Hepatocyte (in vitro differentiated cells): ENCODE results near the gene CARMIL1. TPM values are rescaled to one million over a fixed set of nuclear protein-coding genes. Genes with fewer than 3 reads are reported as not detected.

Experiments used
- DNase-seq: peaks from one replicate; pipeline ENCODE4 v3.0.0-alpha.2; 2016; ENCODE audit warnings: low spot score
- H2AFZ ChIP-seq: fragments of 200-600 bp; sonication (generic); 2 replicates; pipeline ENCODE4 v1.6.0; 2016; ENCODE audit warnings: antibody characterized with exemption, mild to moderate bottlenecking
- H3K27ac ChIP-seq: fragments of 200-600 bp; sonication (generic); 2 replicates; pipeline ENCODE4 v1.5.1; 2016; ENCODE audit warnings: mild to moderate bottlenecking
- H3K27me3 ChIP-seq: fragments of 200-600 bp; sonication (generic); 2 replicates; pipeline ENCODE4 v1.6.1; 2016
- H3K36me3 ChIP-seq: fragments of 200-600 bp; sonication (generic); replicated peaks from 2 replicates; pipeline ENCODE4 v1.5.1; 2016; ENCODE audit warnings: low read depth; ENCODE audit not compliant: insufficient read depth
- H3K4me1 ChIP-seq: fragments of 200-600 bp; sonication (generic); 2 replicates; pipeline ENCODE4 v1.5.1; 2016; ENCODE audit warnings: mild to moderate bottlenecking, moderate library complexity; ENCODE audit not compliant: insufficient read depth
- H3K4me2 ChIP-seq: fragments of 200-600 bp; sonication (generic); 2 replicates; pipeline ENCODE4 v1.6.0; 2016
- H3K4me3 ChIP-seq: fragments of 200-600 bp; sonication (generic); 2 replicates; pipeline ENCODE4 v1.5.1; 2016; ENCODE audit warnings: mild to moderate bottlenecking
- H3K79me2 ChIP-seq: fragments of 200-600 bp; sonication (generic); 2 replicates; pipeline ENCODE4 v1.6.0; 2017; ENCODE audit warnings: mild to moderate bottlenecking
- H3K9me2 ChIP-seq: fragments of 200-600 bp; sonication (generic); replicated peaks from 2 replicates; pipeline ENCODE4 v1.6.0; 2017; ENCODE audit warnings: mild to moderate bottlenecking; ENCODE audit not compliant: insufficient read depth
- H3K9me3 ChIP-seq: fragments of 200-600 bp; sonication (generic); 2 replicates; pipeline ENCODE4 v1.5.1; 2016; ENCODE audit warnings: low read depth, mild to moderate bottlenecking
- H4K20me1 ChIP-seq: fragments of 200-600 bp; sonication (generic); 2 replicates; pipeline ENCODE4 v1.6.0; 2016; ENCODE audit warnings: mild to moderate bottlenecking; ENCODE audit not compliant: insufficient read depth, poor library complexity, severe bottlenecking
- EZH2 ChIP-seq: fragments of 200-600 bp; sonication (generic); IDR thresholded peaks from 2 replicates; pipeline ENCODE4 v1.6.1; 2016; ENCODE audit warnings: antibody characterized with exemption, mild to moderate bottlenecking, borderline replicate concordance
- EZH2phosphoT487 ChIP-seq: fragments of 200-600 bp; sonication (generic); IDR thresholded peaks from one replicate; pipeline ENCODE4 v1.6.1; 2018; ENCODE audit warnings: antibody characterized with exemption, mild to moderate bottlenecking, low read depth, moderate library complexity; ENCODE audit not compliant: unreplicated experiment, severe bottlenecking
- WGBS: methylation state at CpG from one replicate; pipeline ENCODE4 v1.1.6; 2016; ENCODE audit warnings: low lambda C conversion rate; ENCODE audit errors: missing lambda C conversion rate; 5-methylcytosine and 5-hydroxymethylcytosine counted together
- polyA plus RNA-seq: library from polyadenylated mRNA; unstranded; fragments of >200 nt; fragmentation: Nextera tagmentation; extraction: Ambion mirVana; gene quantifications from 2 replicates; pipeline ENCODE4 v1.2.1, GENCODE V29; 2016
- small RNA-seq: library from RNA; depleted of rRNA; stranded (forward); fragments of <200 nt; gene quantifications from one replicate; pipeline ENCODE3, GENCODE V24; 2014
- total RNA-seq: library from RNA; depleted of rRNA; stranded (reverse); fragments of >200 nt; gene quantifications from 2 replicates; pipeline ENCODE4 v1.2.3, GENCODE V29; 2014
- TF ChIP-seq, protein P1 (sequence below): fragments of 200-600 bp; sonication (generic); IDR thresholded peaks from 2 replicates; pipeline ENCODE4 v1.5.1; 2016; ENCODE audit warnings: antibody characterized with exemption, mild to moderate bottlenecking; ENCODE audit not compliant: poor library complexity

Gene CARMIL1
- total and polyA plus RNA-seq, 2 experiments from 2014 or later = 19.5 to 40.6 TPM

DNA sequence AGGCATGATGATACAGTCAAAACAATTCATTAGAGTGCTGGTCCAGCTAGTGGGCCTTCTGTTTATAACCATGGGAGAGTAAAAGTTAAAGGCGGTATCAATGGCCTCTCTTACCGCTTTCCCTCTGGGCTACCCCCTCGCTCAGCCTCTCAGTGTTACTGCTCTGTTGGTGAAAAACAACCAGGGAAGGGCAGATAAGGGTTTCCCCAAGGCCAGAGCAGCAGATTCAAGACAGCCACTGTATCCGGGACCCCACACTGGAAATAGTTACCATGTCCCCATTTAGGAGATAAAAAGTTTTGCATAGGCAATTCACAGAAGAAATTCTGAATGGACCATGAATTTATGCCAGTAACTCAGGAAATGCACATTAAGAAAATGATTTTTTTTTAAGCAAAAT lies 386.3 kb downstream of the CARMIL1 start:
- TF ChIP-seq EZH2phosphoT487 (no peak), EZH2 (no peak)
- TF ChIP-seq, protein P1, sequence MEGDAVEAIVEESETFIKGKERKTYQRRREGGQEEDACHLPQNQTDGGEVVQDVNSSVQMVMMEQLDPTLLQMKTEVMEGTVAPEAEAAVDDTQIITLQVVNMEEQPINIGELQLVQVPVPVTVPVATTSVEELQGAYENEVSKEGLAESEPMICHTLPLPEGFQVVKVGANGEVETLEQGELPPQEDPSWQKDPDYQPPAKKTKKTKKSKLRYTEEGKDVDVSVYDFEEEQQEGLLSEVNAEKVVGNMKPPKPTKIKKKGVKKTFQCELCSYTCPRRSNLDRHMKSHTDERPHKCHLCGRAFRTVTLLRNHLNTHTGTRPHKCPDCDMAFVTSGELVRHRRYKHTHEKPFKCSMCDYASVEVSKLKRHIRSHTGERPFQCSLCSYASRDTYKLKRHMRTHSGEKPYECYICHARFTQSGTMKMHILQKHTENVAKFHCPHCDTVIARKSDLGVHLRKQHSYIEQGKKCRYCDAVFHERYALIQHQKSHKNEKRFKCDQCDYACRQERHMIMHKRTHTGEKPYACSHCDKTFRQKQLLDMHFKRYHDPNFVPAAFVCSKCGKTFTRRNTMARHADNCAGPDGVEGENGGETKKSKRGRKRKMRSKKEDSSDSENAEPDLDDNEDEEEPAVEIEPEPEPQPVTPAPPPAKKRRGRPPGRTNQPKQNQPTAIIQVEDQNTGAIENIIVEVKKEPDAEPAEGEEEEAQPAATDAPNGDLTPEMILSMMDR = no peak
- Histone ChIP-seq H3K27me3 (no peaks in the 10 kb centered on the region), H3K36me3 (no peaks in the 10 kb centered on the region), H2AFZ (no peak overlapping the region), H3K9me2 (no peaks in the 10 kb centered on the region), H3K4me3 (no peak overlapping the region), H3K4me1 (peaks cover 5% of the 10 kb centered on the region), H3K27ac (no peak overlapping the region), H3K4me2 (no peak overlapping the region), H3K9me3 (no peaks in the 10 kb centered on the region), H3K79me2 (no peaks in the 10 kb centered on the region), H4K20me1 (no peaks in the 10 kb centered on the region)
- DNase-seq = no peak
- whole genome bisulfite sequencing = 93% methylated on average over 4 of the region's 4 CpGs

DNA sequence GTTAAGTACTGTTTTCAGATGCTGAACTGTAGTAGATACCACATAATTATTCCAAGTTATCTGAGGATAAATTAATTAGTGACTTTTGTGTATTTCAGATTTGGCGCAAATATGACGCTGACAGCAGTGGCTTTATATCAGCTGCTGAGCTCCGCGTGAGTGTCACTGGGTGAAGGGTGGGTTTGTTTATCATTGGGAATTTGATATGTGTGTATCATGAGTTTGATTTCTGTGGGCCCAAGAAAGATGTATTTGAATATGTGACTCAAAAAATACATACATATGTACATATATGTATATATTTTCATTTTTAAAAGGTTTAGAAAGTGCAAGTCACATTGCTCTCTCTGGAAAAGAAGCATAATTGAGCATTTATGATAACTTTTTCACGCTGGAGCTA lies 390.2 kb downstream of the CARMIL1 start:
- Histone ChIP-seq H3K9me3 (no peaks in the 10 kb centered on the region), H3K27me3 (no peaks in the 10 kb centered on the region), H3K27ac (peak overlapping the region; percentile 41), H4K20me1 (no peaks in the 10 kb centered on the region), H3K4me3 (no peak overlapping the region), H3K4me2 (no peak overlapping the region), H3K79me2 (no peaks in the 10 kb centered on the region), H3K9me2 (no peaks in the 10 kb centered on the region), H3K36me3 (no peaks in the 10 kb centered on the region), H2AFZ (no peak overlapping the region), H3K4me1 (peaks cover 12% of the 10 kb centered on the region)
- TF ChIP-seq EZH2 (no peak), EZH2phosphoT487 (no peak)
- TF ChIP-seq, protein P1 = no peak
- DNase-seq = no peak
- 75% methylated on average over 5 of the region's 5 CpGs for WGBS

Small RNAs within 50 kb of the gene (small RNA-seq; reads per million reads assigned to genes)
- gene RF00019 (not detected), gene RNU6-987P (not detected)
